HG03060 (cell line): ENCODE data around the gene TP53AIP1.

Experiments
- ATAC-seq: cut with Tn5 transposase; IDR thresholded peaks from one replicate; pipeline ENCODE4 v1.9.1; 2021; ENCODE audit warnings: low read depth, moderate number of reproducible peaks; ENCODE audit not compliant: unreplicated experiment

TP53AIP1 gene, protein sequence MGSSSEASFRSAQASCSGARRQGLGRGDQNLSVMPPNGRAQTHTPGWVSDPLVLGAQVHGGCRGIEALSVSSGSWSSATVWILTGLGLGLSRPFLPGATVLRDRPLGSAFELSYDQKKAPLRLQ

GRCh38 chr11:128942817-128943427, at the start of gene TP53AIP1:
TP53AIP1 (minus strand) TSS chr11:128942871; CDS start chr11:128937818, 5,053 bp downstream.
- no peak for ATAC-seq

DNA sequence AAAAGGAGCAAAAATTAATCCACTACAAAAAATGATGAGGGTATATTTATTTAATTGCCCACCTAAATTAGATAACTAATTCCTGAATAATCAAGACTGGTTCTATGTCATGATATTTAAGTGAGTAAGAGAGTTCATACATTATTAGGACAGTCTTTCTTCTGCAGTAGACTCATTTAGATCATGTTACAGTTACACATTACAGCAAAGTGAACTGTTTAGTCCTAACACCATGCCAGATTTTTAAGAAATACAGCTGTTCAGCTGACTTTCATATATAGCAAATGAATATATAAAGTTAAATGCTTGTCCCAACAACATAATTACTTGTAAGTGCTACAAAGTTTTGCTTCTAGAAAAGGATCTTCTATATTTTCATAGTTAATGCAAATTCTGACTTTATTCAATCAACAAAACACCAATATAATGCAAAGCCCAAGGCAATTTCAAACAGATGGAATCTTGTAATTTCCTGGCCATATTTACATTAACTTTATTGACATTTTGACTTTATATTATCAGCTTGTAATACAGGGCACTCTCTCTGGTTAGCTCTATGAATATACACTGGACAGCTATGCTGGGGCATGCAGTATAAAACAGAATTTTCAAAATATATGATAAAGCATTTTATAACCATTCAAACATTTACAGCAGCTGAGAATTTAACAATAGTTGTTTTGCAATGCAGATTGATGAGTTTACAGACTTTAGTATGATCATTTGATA, 45.7 kb upstream of the TP53AIP1 start:
- ATAC-seq = no peak

- ATAC-seq = no peak
Observed at GRCh38 chr11:128985880-128986279, 43.2 kb upstream of the TP53AIP1 start.

DNA sequence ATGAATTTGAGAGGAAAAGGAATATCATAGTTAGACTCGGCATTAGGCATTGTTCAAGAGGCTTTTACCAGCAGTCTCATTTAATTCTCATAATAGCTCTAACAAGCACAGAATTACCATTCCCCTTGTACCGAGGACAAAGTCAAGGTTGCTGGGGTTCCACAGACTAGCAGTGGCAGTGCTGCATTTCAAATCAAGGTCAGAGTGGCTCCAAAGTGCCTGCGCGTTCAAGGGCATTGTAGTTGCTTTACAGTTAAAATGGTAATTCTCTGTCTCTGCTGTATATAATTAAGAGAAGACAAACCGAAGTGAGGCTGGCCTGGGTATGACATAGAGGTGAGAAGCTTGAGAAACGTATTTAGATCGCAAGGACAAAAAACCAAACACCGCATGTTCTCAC, 40.4 kb upstream of the TP53AIP1 start:
- no peak for ATAC-seq

DNA sequence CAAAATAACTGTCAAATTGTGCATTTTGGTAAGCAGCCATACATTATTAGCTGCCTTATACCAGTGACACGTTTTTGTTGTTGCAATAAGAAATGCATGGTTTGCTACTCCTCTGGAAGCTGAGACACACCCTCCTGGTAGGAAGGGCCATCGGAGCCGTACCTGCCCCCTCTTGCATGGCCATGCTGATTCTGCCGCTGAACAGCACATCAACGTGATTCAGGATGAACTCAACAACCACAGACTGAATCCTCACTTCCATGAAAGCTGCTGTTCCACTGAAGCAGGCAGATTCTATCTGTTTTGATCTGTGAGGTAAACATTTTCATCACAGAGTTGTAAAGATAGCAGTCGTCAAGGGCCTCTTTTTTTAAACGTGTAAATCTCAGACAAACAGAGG, 38.6 kb upstream of the TP53AIP1 start:
- ATAC-seq = no peak

DNA sequence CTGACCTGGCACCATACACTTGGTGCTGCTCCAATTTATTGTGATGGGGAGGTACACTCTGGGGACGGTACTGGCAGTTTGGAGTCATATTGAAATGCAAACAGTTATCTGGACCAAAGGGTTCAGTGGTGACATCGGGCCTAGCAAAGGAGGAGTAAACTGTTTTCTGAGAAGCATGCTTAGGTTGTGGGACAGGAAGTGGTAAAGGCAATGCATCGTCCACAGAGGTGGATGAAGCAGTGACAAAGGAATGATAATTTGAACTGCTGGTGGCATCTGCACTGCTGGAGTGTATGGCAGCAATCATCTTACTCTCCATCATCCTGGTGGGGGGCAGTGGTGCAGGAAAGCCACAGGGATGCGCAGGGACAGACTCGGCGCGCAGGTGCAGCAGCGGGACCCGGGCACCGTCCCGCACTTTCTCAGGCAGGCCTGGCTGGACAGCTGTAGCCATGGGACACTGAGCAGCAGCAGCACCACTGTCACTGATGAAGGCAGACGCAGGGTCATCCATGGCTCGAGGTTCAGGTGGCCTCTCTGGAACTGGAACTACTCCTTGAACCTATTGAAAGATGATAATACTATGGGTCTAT, 28.0 kb upstream of the TP53AIP1 start:
- no peak for ATAC-seq

- no peak for ATAC-seq
Observed at GRCh38 chr11:128968916-128969315, 26.2 kb upstream of the TP53AIP1 start.

- no peak for ATAC-seq
Observed at GRCh38 chr11:128967578-128967977, 24.9 kb upstream of the TP53AIP1 start.

GRCh38 chr11:128965485-128965884, 22.8 kb upstream of the TP53AIP1 start:
- peak; percentile 99 for ATAC-seq

GRCh38 chr11:128964463-128964930, 21.8 kb upstream of the TP53AIP1 start:
- ATAC-seq = no peak

DNA sequence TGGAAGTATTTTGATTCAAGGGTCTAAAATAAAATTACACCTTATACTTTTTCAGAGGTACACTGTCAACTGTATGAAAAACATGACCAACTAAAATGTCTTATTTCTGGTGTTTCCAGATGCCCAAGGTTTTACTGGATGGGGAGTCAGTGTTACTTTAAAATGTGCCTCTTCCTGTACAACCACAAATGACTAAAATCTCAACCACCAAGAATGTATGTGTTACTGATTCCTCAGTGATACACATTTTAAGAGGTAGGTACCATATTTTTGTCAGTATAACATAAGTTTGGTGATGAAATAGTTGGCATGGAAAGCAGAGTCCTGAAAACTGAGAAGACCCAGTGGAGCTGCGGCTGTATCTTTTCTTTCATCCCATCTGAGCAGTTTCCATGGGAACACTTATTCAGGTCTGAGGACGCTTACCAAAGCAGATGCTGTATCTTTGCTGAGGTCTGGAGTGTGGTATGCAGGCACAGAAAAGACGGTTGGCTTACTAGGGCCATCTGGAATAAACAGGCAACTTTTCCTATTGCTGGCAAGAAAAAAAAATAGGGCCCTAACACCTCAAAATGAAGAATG, 21.2 kb upstream of the TP53AIP1 start:
- ATAC-seq = no peak

DNA sequence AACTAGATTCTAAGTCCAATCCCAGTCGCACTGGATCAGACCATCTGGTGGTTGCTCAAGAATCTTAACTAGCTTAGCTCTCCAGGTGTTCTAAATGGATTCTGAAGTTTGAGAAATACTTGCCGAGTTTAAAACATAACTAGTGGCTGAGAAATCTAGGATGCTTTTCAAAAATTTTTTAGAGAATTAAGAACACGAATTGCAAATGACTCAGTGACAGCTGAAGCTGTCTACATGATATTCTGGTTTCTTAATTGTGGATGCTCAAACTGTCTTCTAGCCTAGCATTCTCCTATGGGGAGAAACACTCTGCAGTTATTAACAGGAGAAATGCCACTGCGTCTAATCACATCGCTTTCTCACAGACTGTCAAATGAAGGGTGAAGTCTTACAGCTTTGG, 20.2 kb upstream of the TP53AIP1 start:
- no peak for ATAC-seq

GRCh38 chr11:128961645-128962044, 19.0 kb upstream of the TP53AIP1 start:
- ATAC-seq = no peak

- ATAC-seq = no peak
Observed at GRCh38 chr11:128957202-128957482, 14.5 kb upstream of the TP53AIP1 start.

DNA sequence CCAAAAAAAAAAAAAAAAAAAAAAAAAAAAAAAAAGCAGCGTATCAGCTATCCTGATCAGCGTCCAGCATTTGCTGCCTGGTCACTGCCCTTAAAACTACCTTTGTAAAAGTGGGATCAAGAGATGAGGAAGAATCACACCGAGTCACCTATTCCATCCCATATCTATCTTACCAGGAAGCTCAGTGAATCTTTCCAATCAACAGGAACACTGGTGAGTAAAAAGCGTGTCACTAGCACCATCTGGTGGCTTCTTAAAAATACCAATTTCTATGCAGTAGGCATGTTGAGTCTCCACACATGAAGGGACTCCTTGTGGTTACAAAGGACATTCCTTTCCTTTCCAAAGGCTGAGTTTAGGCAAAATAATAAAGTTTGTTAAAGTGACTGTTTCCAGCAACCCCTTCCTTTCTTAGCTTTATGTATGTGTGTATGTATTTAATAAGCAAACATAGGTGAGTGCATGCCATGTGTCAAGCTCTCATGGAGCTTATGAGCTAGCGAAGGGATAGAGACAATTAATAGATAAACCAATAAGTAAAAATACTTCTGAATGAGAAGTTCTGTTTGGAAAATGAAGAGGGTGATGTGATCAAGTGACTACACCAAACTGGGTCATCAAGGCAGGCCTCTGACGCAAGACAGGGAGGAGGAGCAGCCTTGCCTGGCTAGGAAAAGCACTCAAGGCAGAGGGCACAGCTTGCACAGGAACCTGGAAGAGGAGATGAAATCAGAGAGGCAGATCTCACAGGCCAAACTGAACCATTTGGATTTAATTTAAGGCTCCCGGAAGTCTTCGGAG, 13.9 kb upstream of the TP53AIP1 start:
- no peak for ATAC-seq

GRCh38 chr11:128955636-128956035, 13.0 kb upstream of the TP53AIP1 start:
- no peak for ATAC-seq

DNA sequence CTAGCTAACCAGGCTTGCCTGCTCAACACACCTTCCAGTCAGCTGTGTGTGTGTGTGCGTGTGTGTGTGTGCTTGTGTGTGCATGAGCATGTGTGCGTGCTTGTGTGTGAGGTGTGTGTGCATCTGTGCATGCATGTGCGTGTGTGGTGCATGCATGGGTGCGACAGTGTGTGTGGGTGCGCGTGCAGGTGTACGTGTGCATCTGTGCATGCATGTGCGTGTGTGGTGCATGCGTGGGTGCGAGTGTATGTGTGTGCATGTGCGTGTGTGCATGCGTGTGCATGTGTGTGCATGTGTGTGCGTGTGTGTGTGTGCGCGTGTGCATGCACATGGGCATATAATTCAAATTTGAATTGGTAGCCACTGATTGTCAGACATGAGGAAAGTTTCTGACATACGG, 10.5 kb upstream of the TP53AIP1 start:
- no peak for ATAC-seq

- no peak for ATAC-seq
Observed at GRCh38 chr11:128949791-128950454, 7.3 kb upstream of the TP53AIP1 start.

- ATAC-seq = no peak
Observed at GRCh38 chr11:128948583-128948982, 5.9 kb upstream of the TP53AIP1 start.

GRCh38 chr11:128947773-128948172, 5.1 kb upstream of the TP53AIP1 start:
- ATAC-seq = no peak
